Measurements from ENCODE around the gene DAO.

- TF ChIP-seq POLR2AphosphoS5 (IDR thresholded peaks at IDR 0.05; ENCODE audit: low read depth) = no peak
- TF ChIP-seq, protein P1, sequence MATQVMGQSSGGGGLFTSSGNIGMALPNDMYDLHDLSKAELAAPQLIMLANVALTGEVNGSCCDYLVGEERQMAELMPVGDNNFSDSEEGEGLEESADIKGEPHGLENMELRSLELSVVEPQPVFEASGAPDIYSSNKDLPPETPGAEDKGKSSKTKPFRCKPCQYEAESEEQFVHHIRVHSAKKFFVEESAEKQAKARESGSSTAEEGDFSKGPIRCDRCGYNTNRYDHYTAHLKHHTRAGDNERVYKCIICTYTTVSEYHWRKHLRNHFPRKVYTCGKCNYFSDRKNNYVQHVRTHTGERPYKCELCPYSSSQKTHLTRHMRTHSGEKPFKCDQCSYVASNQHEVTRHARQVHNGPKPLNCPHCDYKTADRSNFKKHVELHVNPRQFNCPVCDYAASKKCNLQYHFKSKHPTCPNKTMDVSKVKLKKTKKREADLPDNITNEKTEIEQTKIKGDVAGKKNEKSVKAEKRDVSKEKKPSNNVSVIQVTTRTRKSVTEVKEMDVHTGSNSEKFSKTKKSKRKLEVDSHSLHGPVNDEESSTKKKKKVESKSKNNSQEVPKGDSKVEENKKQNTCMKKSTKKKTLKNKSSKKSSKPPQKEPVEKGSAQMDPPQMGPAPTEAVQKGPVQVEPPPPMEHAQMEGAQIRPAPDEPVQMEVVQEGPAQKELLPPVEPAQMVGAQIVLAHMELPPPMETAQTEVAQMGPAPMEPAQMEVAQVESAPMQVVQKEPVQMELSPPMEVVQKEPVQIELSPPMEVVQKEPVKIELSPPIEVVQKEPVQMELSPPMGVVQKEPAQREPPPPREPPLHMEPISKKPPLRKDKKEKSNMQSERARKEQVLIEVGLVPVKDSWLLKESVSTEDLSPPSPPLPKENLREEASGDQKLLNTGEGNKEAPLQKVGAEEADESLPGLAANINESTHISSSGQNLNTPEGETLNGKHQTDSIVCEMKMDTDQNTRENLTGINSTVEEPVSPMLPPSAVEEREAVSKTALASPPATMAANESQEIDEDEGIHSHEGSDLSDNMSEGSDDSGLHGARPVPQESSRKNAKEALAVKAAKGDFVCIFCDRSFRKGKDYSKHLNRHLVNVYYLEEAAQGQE (IDR thresholded peaks at IDR 0.05; ENCODE audit: insufficient replicate concordance, low read depth) = no peak
Observed at GRCh38 chr12:108837239-108837638, 42.7 kb upstream of the DAO start.

Measured in HL-60 (cell line).